HCT116 (cell line): ENCODE results near the gene CNKSR3. TPM values are rescaled to one million over a fixed set of nuclear protein-coding genes. Genes with fewer than 3 reads are reported as not detected.

ENCODE experiments used
- ATAC-seq: fragments of 200-7000 bp; cut with Tn5 transposase; 2 replicates; pipeline ENCODE4 v1.9.1; 2020; ENCODE audit warnings: mild to moderate bottlenecking, moderate library complexity
- BruUV-seq: library from RNA; stranded (reverse); fragments of 400-500 nt; replicated peaks from 2 replicates; lab custom pipeline; 2021; lab: Mats Ljungman, UMichigan
- CTCF ChIA-PET: fragments of 300-600 bp; sonication (Branson Sonifier 250); formaldehyde crosslinking; loops from one replicate; lab custom pipeline; 2021; ENCODE audit warnings: antibody characterized with exemption; lab: Charles Lee
- POLR2A ChIA-PET: fragments of 300-600, 350-600 bp; sonication (Branson Sonifier 250); formaldehyde crosslinking; loops from one replicate; lab custom pipeline; 2021; ENCODE audit warnings: antibody characterized with exemption; lab: Charles Lee
- RAD21 ChIA-PET, 2 experiments: fragments of 300-600 bp; sonication (Branson Sonifier 250); formaldehyde crosslinking; loops; one replicate each; lab custom pipeline; 2023; ENCODE audit warnings: low total read pairs in 2 of 2; ENCODE audit not compliant: uncharacterized antibody in 2 of 2, unreplicated experiment in 2 of 2, low non-redundant PET in 1 of 2; lab: Charles Lee
- DNase-seq: peaks from one replicate; pipeline ENCODE4 v3.0.0-alpha.2; 2010; ENCODE audit warnings: low read depth, low spot score
- H2AFZ ChIP-seq: fragments of 200-600 bp; shearing (Covaris generic), sonication (generic); 2 replicates; pipeline ENCODE4 v1.6.1; 2017; ENCODE audit warnings: low read depth, mixed run types, mixed read lengths, antibody characterized with exemption, low read length; ENCODE audit not compliant: poor library complexity, severe bottlenecking
- H3K27ac ChIP-seq: 2 replicates; pipeline ENCODE4 v1.5.1; 2012; ENCODE audit warnings: low read depth, low read length
- H3K27me3 ChIP-seq: fragments of 200-600 bp; sonication (generic); 2 replicates; pipeline ENCODE4 v1.6.1; 2016; ENCODE audit warnings: mixed run types, low read length, mixed read lengths; ENCODE audit not compliant: insufficient read depth
- H3K36me3 ChIP-seq, 2 experiments: fragments of 200-500 bp in 1 of 2; fragments of 200-600 bp in 1 of 2; sonication (Bioruptor generic) in 1 of 2; sonication (generic) in 1 of 2; 2 replicates each; pipeline versions ENCODE4 v1.5.1 to v1.6.1; 2014 to 2016; ENCODE audit warnings: low read length in 2 of 2, inconsistent platforms in 1 of 2, mixed read lengths in 1 of 2, mixed run types in 1 of 2; ENCODE audit not compliant: insufficient read depth in 2 of 2, control insufficient read depth in 1 of 2
- H3K4me1 ChIP-seq, 2 experiments: fragments of 200-600 bp in 1 of 2; sonication (generic) in 1 of 2; 2 replicates each; pipeline versions ENCODE4 v1.5.1 to v1.6.1; 2012 to 2017; ENCODE audit warnings: low read length in 2 of 2, inconsistent platforms in 1 of 2, mild to moderate bottlenecking in 1 of 2, mixed read lengths in 1 of 2, mixed run types in 1 of 2, moderate library complexity in 1 of 2; ENCODE audit not compliant: insufficient read depth in 2 of 2, control insufficient read depth in 1 of 2
- H3K4me2 ChIP-seq: fragments of 200-600 bp; sonication (generic); 2 replicates; pipeline ENCODE4 v1.6.1; 2017; ENCODE audit warnings: mixed run types, low read length, mixed read lengths
- H3K4me3 ChIP-seq, 2 experiments: fragments of 200-600 bp in 1 of 2; sonication (generic) in 1 of 2; replicated peaks in 1 of 2; 2 replicates each; pipeline ENCODE4 v1.5.1; 2011 to 2016; ENCODE audit warnings: low read length in 2 of 2, control low read depth in 1 of 2, low read depth in 1 of 2, mild to moderate bottlenecking in 1 of 2, mixed read lengths in 1 of 2, mixed run types in 1 of 2
- H3K79me2 ChIP-seq: fragments of 200-600 bp; sonication (generic); 2 replicates; pipeline ENCODE4 v1.6.1; 2017; ENCODE audit warnings: mild to moderate bottlenecking, mixed run types, low read length, moderate library complexity, mixed read lengths; ENCODE audit not compliant: insufficient read depth
- H3K9ac ChIP-seq: fragments of 200-600 bp; sonication (generic); 2 replicates; pipeline ENCODE4 v1.6.1; 2016; ENCODE audit warnings: low read length, mixed read lengths
- H3K9me2 ChIP-seq: fragments of 200-600 bp; sonication (generic), shearing (Covaris generic); 2 replicates; pipeline ENCODE4 v1.6.1; 2017; ENCODE audit warnings: mixed run types, mild to moderate bottlenecking, moderate library complexity; ENCODE audit not compliant: insufficient read depth
- H3K9me3 ChIP-seq, 2 experiments: fragments of 200-500 bp in 1 of 2; fragments of 200-600 bp in 1 of 2; sonication (Bioruptor generic) in 1 of 2; sonication (generic) in 1 of 2; 2 replicates each; pipeline ENCODE4 v1.6.1; 2014 to 2017; ENCODE audit warnings: low read length in 2 of 2, mixed read lengths in 2 of 2, inconsistent platforms in 1 of 2, low read depth in 1 of 2, mild to moderate bottlenecking in 1 of 2, mixed run types in 1 of 2, moderate library complexity in 1 of 2; ENCODE audit not compliant: control insufficient read depth in 1 of 2, insufficient read depth in 1 of 2
- H4K20me1 ChIP-seq: fragments of 200-600 bp; sonication (generic), shearing (Covaris generic); 2 replicates; pipeline ENCODE4 v1.6.1; 2017; ENCODE audit warnings: mixed run types, mild to moderate bottlenecking, moderate library complexity; ENCODE audit not compliant: insufficient read depth
- EGR1 ChIP-seq: IDR thresholded peaks from 2 replicates; pipeline ENCODE4 v1.6.1; 2012; ENCODE audit warnings: low read depth
- ELF1 ChIP-seq: IDR thresholded peaks from 2 replicates; pipeline ENCODE4 v1.6.1; 2012; ENCODE audit warnings: low read depth, borderline replicate concordance
- EZH2phosphoT487 ChIP-seq: fragments of 200-600 bp; IDR thresholded peaks from 2 replicates; pipeline ENCODE4 v1.6.1; 2018; ENCODE audit warnings: antibody characterized with exemption, borderline replicate concordance
- FOSL1 ChIP-seq: IDR thresholded peaks from 2 replicates; pipeline ENCODE4 v1.6.1; 2012; ENCODE audit warnings: low read depth
- JUND ChIP-seq: IDR thresholded peaks from 2 replicates; pipeline ENCODE4 v1.6.1; 2012
- POLR2A ChIP-seq: IDR thresholded peaks from 2 replicates; pipeline ENCODE4 v1.7.0; 2011; ENCODE audit warnings: borderline replicate concordance; ENCODE audit not compliant: insufficient read depth, insufficient read length; ENCODE audit errors: extremely low read depth
- POLR2AphosphoS5 ChIP-seq: IDR thresholded peaks from 2 replicates; pipeline ENCODE4 v1.6.1; 2011; ENCODE audit warnings: mild to moderate bottlenecking, low read depth, low read length, moderate library complexity
- RAD21 ChIP-seq: IDR thresholded peaks from 2 replicates; pipeline ENCODE4 v1.6.1; 2012; ENCODE audit warnings: low read depth, mild to moderate bottlenecking
- REST ChIP-seq: IDR thresholded peaks from 2 replicates; pipeline ENCODE4 v1.6.1; 2012; ENCODE audit warnings: low read depth
- SP1 ChIP-seq: IDR thresholded peaks from 2 replicates; pipeline ENCODE4 v1.6.1; 2012; ENCODE audit warnings: low read depth
- SRF ChIP-seq: IDR thresholded peaks from 2 replicates; pipeline ENCODE4 v1.6.1; 2012; ENCODE audit warnings: low read depth
- TCF7L2 ChIP-seq: IDR thresholded peaks from 2 replicates; pipeline ENCODE4 v1.7.0; 2011; ENCODE audit warnings: borderline replicate concordance, inconsistent platforms; ENCODE audit not compliant: insufficient read depth, insufficient read length; ENCODE audit errors: extremely low read depth
- YY1 ChIP-seq: IDR thresholded peaks from 2 replicates; pipeline ENCODE4 v1.6.1; 2011; ENCODE audit warnings: low read length, low read depth, moderate library complexity, mild to moderate bottlenecking; ENCODE audit not compliant: insufficient replicate concordance; ENCODE audit errors: extremely low read depth
- ZNF274 ChIP-seq: fragments of 200-500 bp; sonication (Bioruptor generic); IDR thresholded peaks from 2 replicates; pipeline ENCODE4 v1.6.1; 2014; ENCODE audit warnings: mild to moderate bottlenecking, low read depth, low read length, inconsistent platforms
- intact Hi-C: fragments of 100-400 bp; cut with micrococcal nuclease; formaldehyde crosslinking; loops from 2 replicates; pipeline ENCODE4 v1.10.0; 2022
- total RNA-seq: library from RNA; stranded (reverse); gene quantifications from one replicate; pipeline ENCODE4 v1.2.1, GENCODE V29; 2021; ENCODE audit not compliant: unreplicated experiment
- TF ChIP-seq, protein P1 (sequence below): IDR thresholded peaks from 2 replicates; pipeline ENCODE4 v1.6.1; 2012
- TF ChIP-seq, protein P2 (sequence below): IDR thresholded peaks from 2 replicates; pipeline ENCODE4 v1.6.1; 2012
- TF ChIP-seq, protein P3 (sequence below), 3 experiments: fragments of 200-600 bp in 1 of 3; sonication (generic) in 1 of 3; IDR thresholded peaks in 2 of 3; conservative IDR thresholded peaks in 1 of 3; 2 replicates each; pipeline ENCODE4 v1.5.1; 2012 to 2017; ENCODE audit warnings: low read depth in 2 of 3, low read length in 2 of 3, antibody characterized with exemption in 1 of 3, borderline replicate concordance in 1 of 3, control low read depth in 1 of 3, mild to moderate bottlenecking in 1 of 3, mixed read lengths in 1 of 3, mixed run types in 1 of 3, moderate library complexity in 1 of 3; ENCODE audit not compliant: insufficient read depth in 1 of 3

Gene CNKSR3
- total RNA-seq, 1 experiment from 2014 or later: 15.4 TPM

DNA sequence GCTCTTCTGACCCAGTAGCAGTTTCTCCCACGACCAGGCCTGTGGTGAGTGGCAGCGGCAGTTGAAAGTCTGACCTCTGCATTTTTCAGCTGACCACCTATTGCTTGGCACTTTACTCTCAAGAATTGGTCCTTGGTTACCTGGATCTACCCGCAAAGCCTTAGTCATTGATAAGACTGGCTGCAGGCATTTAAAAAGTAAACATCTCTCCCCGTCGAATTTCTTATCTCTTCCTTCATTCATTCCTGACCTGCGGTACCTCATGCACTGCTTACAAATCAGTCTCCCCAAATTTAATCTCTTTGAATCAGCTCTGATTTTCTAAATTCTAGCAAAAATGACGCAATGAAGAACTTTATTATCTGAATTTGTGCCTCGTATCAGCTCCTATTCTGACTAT, 127.7 kb downstream of the CNKSR3 start:
- Histone ChIP-seq H3K9ac (no peak overlapping the region), H3K9me2 (no peaks in the 10 kb centered on the region), H3K27me3 (no peaks in the 10 kb centered on the region), H3K4me1 (peaks cover 5 to 7% of the 10 kb centered on the region in 2 experiments; a peak in 3 of 4 replicates), H4K20me1 (no peaks in the 10 kb centered on the region), H3K4me2 (no peak overlapping the region), H3K4me3 (no peak overlapping the region), H3K36me3 (no peaks in the 10 kb centered on the region), H3K27ac (no peak overlapping the region), H3K9me3 (no peaks in the 10 kb centered on the region), H3K79me2 (no peaks in the 10 kb centered on the region), H2AFZ (no peak overlapping the region)
- DNase-seq (no peak), ATAC-seq (no peak)
- ChIA-PET POLR2A (no interaction called here), CTCF (no interaction called here), RAD21 (no interaction called here)
- no TSS peak for BruUV-seq
- TF ChIP-seq RAD21: no peak
- no peak for TF ChIP-seq POLR2AphosphoS5
- TF ChIP-seq, protein P1, sequence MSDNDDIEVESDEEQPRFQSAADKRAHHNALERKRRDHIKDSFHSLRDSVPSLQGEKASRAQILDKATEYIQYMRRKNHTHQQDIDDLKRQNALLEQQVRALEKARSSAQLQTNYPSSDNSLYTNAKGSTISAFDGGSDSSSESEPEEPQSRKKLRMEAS: no peak
- TF ChIP-seq, protein P2, sequence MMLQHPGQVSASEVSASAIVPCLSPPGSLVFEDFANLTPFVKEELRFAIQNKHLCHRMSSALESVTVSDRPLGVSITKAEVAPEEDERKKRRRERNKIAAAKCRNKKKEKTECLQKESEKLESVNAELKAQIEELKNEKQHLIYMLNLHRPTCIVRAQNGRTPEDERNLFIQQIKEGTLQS: no peak
- TF ChIP-seq ELF1: no peak
- TF ChIP-seq TCF7L2: no peak
- TF ChIP-seq SRF: no peak
- no peak for TF ChIP-seq EGR1
- no peak for TF ChIP-seq YY1
- TF ChIP-seq SP1: no peak
- no peak for TF ChIP-seq REST
- TF ChIP-seq POLR2A: no peak
- no peak for TF ChIP-seq EZH2phosphoT487
- TF ChIP-seq, protein P3, sequence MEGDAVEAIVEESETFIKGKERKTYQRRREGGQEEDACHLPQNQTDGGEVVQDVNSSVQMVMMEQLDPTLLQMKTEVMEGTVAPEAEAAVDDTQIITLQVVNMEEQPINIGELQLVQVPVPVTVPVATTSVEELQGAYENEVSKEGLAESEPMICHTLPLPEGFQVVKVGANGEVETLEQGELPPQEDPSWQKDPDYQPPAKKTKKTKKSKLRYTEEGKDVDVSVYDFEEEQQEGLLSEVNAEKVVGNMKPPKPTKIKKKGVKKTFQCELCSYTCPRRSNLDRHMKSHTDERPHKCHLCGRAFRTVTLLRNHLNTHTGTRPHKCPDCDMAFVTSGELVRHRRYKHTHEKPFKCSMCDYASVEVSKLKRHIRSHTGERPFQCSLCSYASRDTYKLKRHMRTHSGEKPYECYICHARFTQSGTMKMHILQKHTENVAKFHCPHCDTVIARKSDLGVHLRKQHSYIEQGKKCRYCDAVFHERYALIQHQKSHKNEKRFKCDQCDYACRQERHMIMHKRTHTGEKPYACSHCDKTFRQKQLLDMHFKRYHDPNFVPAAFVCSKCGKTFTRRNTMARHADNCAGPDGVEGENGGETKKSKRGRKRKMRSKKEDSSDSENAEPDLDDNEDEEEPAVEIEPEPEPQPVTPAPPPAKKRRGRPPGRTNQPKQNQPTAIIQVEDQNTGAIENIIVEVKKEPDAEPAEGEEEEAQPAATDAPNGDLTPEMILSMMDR (IDR thresholded peaks at IDR 0.05 in 2 of 3, conservative IDR thresholded peaks at IDR 0.05 in 1 of 3; ENCODE audit: borderline replicate concordance in 1 of 3, insufficient read depth in 1 of 3, low read depth in 2 of 3, low read length in 2 of 3): no peak
- no peak for TF ChIP-seq FOSL1
- no peak for TF ChIP-seq JUND
- TF ChIP-seq ZNF274: no peak
- intact Hi-C loops: no loop called here
